Naive thymus-derived CD4-positive, alpha-beta T cell (primary cell): ENCODE results near the gene BMPR1B. TPM values are rescaled to one million over a fixed set of nuclear protein-coding genes. Genes with fewer than 3 reads are reported as not detected.
"Not testable (repeated sequence)": the region's sequence is repeated elsewhere in the genome, so short reads cannot be mapped to it uniquely, and the experiment has no call there.

ENCODE experiments used
- ATAC-seq: fragments of 150-1000 bp; cut with Tn5 transposase; 2 replicates; pipeline ENCODE4 v1.10.0; 2021; ENCODE audit warnings: mild to moderate bottlenecking, moderate library complexity
- CTCF ChIA-PET: fragments of 350-600 bp; sonication (Branson Sonifier 250); formaldehyde crosslinking; loops from one replicate; lab custom pipeline; 2021; ENCODE audit warnings: antibody characterized with exemption; lab: Charles Lee
- POLR2A ChIA-PET: fragments of 350-600 bp; sonication (Branson Sonifier 250); formaldehyde crosslinking; loops from one replicate; lab custom pipeline; 2021; ENCODE audit warnings: antibody characterized with exemption, inconsistent platforms; lab: Charles Lee
- DNase-seq, 9 donors: peaks; one replicate each; pipeline versions ENCODE4 v3.0.0 to v3.0.0-alpha.2; 2020 to 2022; ENCODE audit warnings: mixed read lengths in 1 of 9
- H3K27ac ChIP-seq: one replicate; pipeline ENCODE4 v1.7.0; 2013; ENCODE audit warnings: mild to moderate bottlenecking, low read depth, low read length, moderate library complexity
- H3K27me3 ChIP-seq, 2 donors: one replicate each; pipeline ENCODE4 v1.7.0; 2013; ENCODE audit warnings: low read length in 2 of 2, mild to moderate bottlenecking in 2 of 2, moderate library complexity in 2 of 2; ENCODE audit not compliant: control insufficient read depth in 2 of 2, insufficient read depth in 2 of 2
- H3K36me3 ChIP-seq, 3 experiments: 1 replicate in 2 of 3; 2 replicates in 1 of 3; pipeline ENCODE4 v1.7.0; 2013; ENCODE audit warnings: low read length in 3 of 3, mild to moderate bottlenecking in 3 of 3, moderate library complexity in 1 of 3; ENCODE audit not compliant: insufficient read depth in 3 of 3, control insufficient read depth in 2 of 3
- H3K4me1 ChIP-seq, 2 donors: one replicate each; pipeline ENCODE4 v1.7.0; 2013; ENCODE audit warnings: low read length in 2 of 2, mild to moderate bottlenecking in 2 of 2, moderate library complexity in 1 of 2; ENCODE audit not compliant: control insufficient read depth in 2 of 2, insufficient read depth in 2 of 2
- H3K4me3 ChIP-seq: 2 replicates; pipeline ENCODE4 v1.7.0; 2013; ENCODE audit warnings: mild to moderate bottlenecking, low read length
- H3K9me3 ChIP-seq, 3 experiments: 1 replicate in 2 of 3; 2 replicates in 1 of 3; pipeline ENCODE4 v1.7.0; 2013; ENCODE audit warnings: low read length in 3 of 3; ENCODE audit not compliant: control insufficient read depth in 2 of 3
- H3K27ac Mint-ChIP-seq, 9 donors: one replicate each; pipeline ENCODE4 v1.8.0; 2020 to 2022; ENCODE audit warnings: mixed read lengths in 9 of 9, mild to moderate bottlenecking in 8 of 9, moderate library complexity in 5 of 9, inconsistent platforms in 2 of 9
- H3K27me3 Mint-ChIP-seq, 5 donors: one replicate each; pipeline ENCODE4 v1.8.0; 2021 to 2022; ENCODE audit warnings: mixed read lengths in 5 of 5, mild to moderate bottlenecking in 1 of 5
- H3K36me3 Mint-ChIP-seq, 5 donors: one replicate each; pipeline ENCODE4 v1.8.0; 2020 to 2022; ENCODE audit warnings: mixed read lengths in 5 of 5, mild to moderate bottlenecking in 3 of 5, inconsistent platforms in 1 of 5
- H3K4me1 Mint-ChIP-seq, 7 donors: one replicate each; pipeline ENCODE4 v1.8.0; 2020 to 2022; ENCODE audit warnings: mixed read lengths in 7 of 7, mild to moderate bottlenecking in 3 of 7, inconsistent platforms in 1 of 7
- H3K4me3 Mint-ChIP-seq, 10 donors: one replicate each; pipeline ENCODE4 v1.8.0; 2020 to 2022; ENCODE audit warnings: mild to moderate bottlenecking in 10 of 10, mixed read lengths in 10 of 10, moderate library complexity in 6 of 10, inconsistent platforms in 2 of 10
- H3K9me3 Mint-ChIP-seq, 11 donors: one replicate each; pipeline ENCODE4 v1.8.0; 2020 to 2022; ENCODE audit warnings: mixed read lengths in 11 of 11, mild to moderate bottlenecking in 4 of 11, inconsistent platforms in 1 of 11, moderate library complexity in 1 of 11
- intact Hi-C, 2 donors: fragments of 100-400 bp; cut with micrococcal nuclease; formaldehyde crosslinking; loops; one replicate each; pipeline ENCODE4 v1.15.1; 2023
- polyA plus RNA-seq, 2 donors: library from polyadenylated mRNA; unstranded; fragments of 300-500 nt; fragmentation: Illumina TruSeq; gene quantifications; one replicate each; pipeline ENCODE4 v1.2.3, GENCODE V29; 2021
- total RNA-seq, 6 experiments: library from RNA in 5 of 6; stranded (reverse) in 5 of 6; gene quantifications; 1 replicate in 5 of 6; 2 replicates in 1 of 6; pipeline ENCODE4 v1.2.3 and lab custom pipeline; 2021 to 2026

BMPR1B gene
- total and polyA plus RNA-seq, 7 experiments from 2014 or later = 0.07 to 0.14 (median 0.11) TPM; not detected in 3

DNA sequence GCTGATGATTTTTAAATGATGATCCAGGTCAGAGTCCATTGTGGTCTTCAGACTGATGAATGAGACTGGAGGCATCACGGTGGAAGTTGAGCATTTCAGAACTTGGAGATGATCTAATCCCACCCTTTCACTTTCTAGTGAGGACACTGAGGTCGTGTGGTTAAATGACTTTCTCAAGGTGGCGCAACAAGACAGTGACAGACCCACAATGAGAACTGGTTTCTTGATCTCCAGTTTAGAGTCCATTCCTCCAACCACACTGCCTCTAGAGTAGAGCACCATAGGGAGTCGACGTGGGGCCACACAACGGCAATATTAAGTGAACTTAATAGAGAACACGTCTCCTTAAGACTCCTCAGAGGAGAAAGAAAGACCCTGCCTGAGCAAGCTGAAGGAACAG, 410.1 kb downstream of the BMPR1B start:
- H3K36me3 Mint-ChIP-seq = no peaks in the 10 kb centered on the region
- Histone ChIP-seq H3K27ac (no peak overlapping the region), H3K36me3 (no peaks in the 10 kb centered on the region), H3K4me1 (no peaks in the 10 kb centered on the region), H3K4me3 (no peak overlapping the region), H3K9me3 (no peaks in the 10 kb centered on the region), H3K27me3 (no peaks in the 10 kb centered on the region)
- intact Hi-C loops = loop anchor here (2.0 to 10.0 kb wide), 5 partner anchors 264 to 1984 kb away; partner anchors contain the start of gene UNC5C (in 1 of the 2)
- H3K27me3 Mint-ChIP-seq = peaks cover 0 to 9% (median 0%) of the 10 kb centered on the region in 5 donors
- peaks cover 0 to 2% (median 0%) of the 10 kb centered on the region in 11 donors for H3K9me3 Mint-ChIP-seq
- no peak overlapping the region for H3K27ac Mint-ChIP-seq
- ATAC-seq = no peak
- no peak for DNase-seq
- POLR2A ChIA-PET = no interaction called here
- peaks cover 0 to 5% (median 0%) of the 10 kb centered on the region in 7 donors for H3K4me1 Mint-ChIP-seq
- CTCF ChIA-PET = interaction anchor here (1.1 to 1.4 kb wide), 2 partner anchors 9 to 16 kb away, joined by 4 to 5 read pairs; no protein-coding TSS in a partner anchor
- no peak overlapping the region for H3K4me3 Mint-ChIP-seq

DNA sequence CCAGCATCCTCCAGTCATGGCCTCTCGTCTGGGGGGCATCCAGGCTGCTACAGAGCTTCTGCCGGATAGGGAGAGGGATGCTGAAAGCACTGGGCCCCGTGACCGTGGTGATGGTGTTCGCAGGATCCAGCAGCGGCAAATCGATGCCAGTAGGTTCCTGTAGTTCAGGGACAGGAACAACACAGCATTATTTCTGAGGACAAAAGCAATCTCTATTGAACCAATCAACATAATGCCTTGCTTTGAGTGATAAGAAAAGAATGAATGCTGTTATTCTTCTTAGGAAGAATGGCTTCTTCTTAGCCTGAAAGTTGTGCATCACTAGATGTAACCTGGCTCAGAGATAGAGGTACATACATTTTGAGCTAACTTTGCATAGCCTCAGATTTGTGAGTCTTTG, 412.4 kb downstream of the BMPR1B start:
- no peak overlapping the region for H3K27ac Mint-ChIP-seq
- no peaks in the 10 kb centered on the region for H3K4me1 ChIP-seq
- H3K36me3 ChIP-seq = no peaks in the 10 kb centered on the region
- H3K9me3 Mint-ChIP-seq = peaks cover 0 to 5% (median 0%) of the 10 kb centered on the region in 11 donors
- peaks cover 0 to 5% (median 0%) of the 10 kb centered on the region in 7 donors for H3K4me1 Mint-ChIP-seq
- DNase-seq (no peak), ATAC-seq (no peak)
- H3K4me3 ChIP-seq = no peak overlapping the region
- CTCF ChIA-PET = interaction anchor here (0.6 to 2.0 kb wide), 3 partner anchors 31 to 80 kb away, joined by 3 to 11 read pairs (median 5); no protein-coding TSS in a partner anchor
- no peak overlapping the region for H3K4me3 Mint-ChIP-seq
- intact Hi-C loops = no loop called here
- POLR2A ChIA-PET = no interaction called here
- no peaks in the 10 kb centered on the region for H3K36me3 Mint-ChIP-seq
- H3K27me3 ChIP-seq = no peaks in the 10 kb centered on the region
- no peaks in the 10 kb centered on the region for H3K9me3 ChIP-seq
- peaks cover 0 to 5% (median 0%) of the 10 kb centered on the region in 5 donors for H3K27me3 Mint-ChIP-seq
- H3K27ac ChIP-seq = no peak overlapping the region

GRCh38 chr4:95171377-95171776, 413.6 kb downstream of the BMPR1B start:
- H3K27me3 Mint-ChIP-seq, POLR2A ChIA-PET, H3K4me3 ChIP-seq, H3K27me3 ChIP-seq, H3K27ac Mint-ChIP-seq, H3K4me1 ChIP-seq, H3K27ac ChIP-seq, H3K9me3 ChIP-seq, H3K36me3 ChIP-seq, H3K9me3 Mint-ChIP-seq, H3K36me3 Mint-ChIP-seq, H3K4me3 Mint-ChIP-seq, DNase-seq, intact Hi-C loops, ATAC-seq, CTCF ChIA-PET, H3K4me1 Mint-ChIP-seq: not testable (repeated sequence)

GRCh38 chr4:95178938-95179337, 421.2 kb downstream of the BMPR1B start:
- Mint-ChIP-seq H3K27ac (no peak overlapping the region), H3K4me3 (no peak overlapping the region), H3K9me3 (peaks cover 0 to 9% (median 0%) of the 10 kb centered on the region in 11 donors), H3K4me1 (no peaks in the 10 kb centered on the region), H3K36me3 (peaks cover 0 to 6% (median 0%) of the 10 kb centered on the region in 5 donors), H3K27me3 (peaks cover 0 to 8% (median 4%) of the 10 kb centered on the region in 5 donors)
- ATAC-seq (no peak), DNase-seq (no peak)
- Histone ChIP-seq H3K4me3 (no peak overlapping the region), H3K27ac (no peak overlapping the region), H3K4me1 (no peaks in the 10 kb centered on the region), H3K27me3 (no peaks in the 10 kb centered on the region), H3K9me3 (no peaks in the 10 kb centered on the region), H3K36me3 (no peaks in the 10 kb centered on the region)
- CTCF ChIA-PET = interaction anchor here (0.6 kb wide), 1 partner anchor 548 kb away, joined by 3 read pairs; no protein-coding TSS in a partner anchor
- intact Hi-C loops = no loop called here
- POLR2A ChIA-PET = interaction anchor here (1.1 kb wide), 1 partner anchor 9 kb away, joined by 5 read pairs; no protein-coding TSS in a partner anchor

GRCh38 chr4:95180531-95181242, 422.9 kb downstream of the BMPR1B start:
- no peak overlapping the region for H3K4me3 ChIP-seq
- no peaks in the 10 kb centered on the region for H3K36me3 ChIP-seq
- H3K36me3 Mint-ChIP-seq = peaks cover 0 to 6% (median 0%) of the 10 kb centered on the region in 5 donors
- H3K27ac Mint-ChIP-seq = peak overlapping the region in 2 of 9 donors; percentile 3 to 47
- H3K27ac ChIP-seq = no peak overlapping the region
- no peaks in the 10 kb centered on the region for H3K4me1 Mint-ChIP-seq
- H3K4me3 Mint-ChIP-seq = no peak overlapping the region
- no peaks in the 10 kb centered on the region for H3K9me3 ChIP-seq
- POLR2A ChIA-PET = no interaction called here
- no peaks in the 10 kb centered on the region for H3K4me1 ChIP-seq
- H3K27me3 Mint-ChIP-seq = peaks cover 0 to 8% (median 4%) of the 10 kb centered on the region in 5 donors
- no peaks in the 10 kb centered on the region for H3K27me3 ChIP-seq
- intact Hi-C loops = no loop called here
- H3K9me3 Mint-ChIP-seq = peaks cover 0 to 7% (median 0%) of the 10 kb centered on the region in 11 donors
- ATAC-seq (no peak), DNase-seq (no peak)
- CTCF ChIA-PET = no interaction called here

GRCh38 chr4:95181243-95181995, 423.7 kb downstream of the BMPR1B start:
- Histone ChIP-seq H3K4me3 (no peak overlapping the region), H3K9me3 (no peaks in the 10 kb centered on the region), H3K36me3 (no peaks in the 10 kb centered on the region), H3K27me3 (no peaks in the 10 kb centered on the region), H3K27ac (no peak overlapping the region), H3K4me1 (no peaks in the 10 kb centered on the region)
- ATAC-seq (peak; percentile 44), DNase-seq (no peak)
- no peaks in the 10 kb centered on the region for H3K4me1 Mint-ChIP-seq
- CTCF ChIA-PET = no interaction called here
- peak overlapping the region in 2 of 10 donors; percentile 24 for H3K4me3 Mint-ChIP-seq
- H3K27me3 Mint-ChIP-seq = peaks cover 0 to 8% (median 4%) of the 10 kb centered on the region in 5 donors
- POLR2A ChIA-PET = no interaction called here
- H3K36me3 Mint-ChIP-seq = peaks cover 0 to 6% (median 0%) of the 10 kb centered on the region in 5 donors
- peak overlapping the region in 2 of 9 donors; percentile 47 to 73 for H3K27ac Mint-ChIP-seq
- peaks cover 0 to 7% (median 0%) of the 10 kb centered on the region in 11 donors for H3K9me3 Mint-ChIP-seq
- intact Hi-C loops = no loop called here
